ENCODE results near the gene HNRNPUL1.

HNRNPUL1 gene

GRCh38 chr19:41235480-41235879 is 28.7 kb upstream of the HNRNPUL1 start:
- TF ChIP-seq ZFX (IDR thresholded peaks at IDR 0.05) (no peak), CTCF (conservative IDR thresholded peaks at IDR 0.05) (no peak)
- no peak overlapping the region for H3K27ac ChIP-seq

GRCh38 chr19:41238244-41238643 is 25.9 kb upstream of the HNRNPUL1 start:
- no peak overlapping the region for H3K27ac ChIP-seq
- TF ChIP-seq ZFX (IDR thresholded peaks at IDR 0.05), result no peak
- TF ChIP-seq CTCF (conservative IDR thresholded peaks at IDR 0.05), result no peak

GRCh38 chr19:41239363-41239762 is 24.8 kb upstream of the HNRNPUL1 start:
- TF ChIP-seq CTCF (conservative IDR thresholded peaks at IDR 0.05) (no peak), ZFX (IDR thresholded peaks at IDR 0.05) (no peak)
- H3K27ac ChIP-seq, result no peak overlapping the region

- no peak for TF ChIP-seq ZFX (IDR thresholded peaks at IDR 0.05)
- no peak for TF ChIP-seq CTCF (conservative IDR thresholded peaks at IDR 0.05)
- H3K27ac ChIP-seq, result no peak overlapping the region
These were observed 24.1 kb upstream of the HNRNPUL1 start for GRCh38 chr19:41239961-41240574.

GRCh38 chr19:41241859-41242258 is 22.3 kb upstream of the HNRNPUL1 start:
- H3K27ac ChIP-seq, result no peak overlapping the region
- TF ChIP-seq ZFX (IDR thresholded peaks at IDR 0.05), result no peak
- TF ChIP-seq CTCF (conservative IDR thresholded peaks at IDR 0.05), result no peak

GRCh38 chr19:41244117-41244516 is 20.1 kb upstream of the HNRNPUL1 start:
- TF ChIP-seq CTCF (conservative IDR thresholded peaks at IDR 0.05), result no peak
- H3K27ac ChIP-seq, result no peak overlapping the region

GRCh38 chr19:41245843-41246242 is 18.3 kb upstream of the HNRNPUL1 start:
- TF ChIP-seq CTCF (conservative IDR thresholded peaks at IDR 0.05) (no peak), ZFX (IDR thresholded peaks at IDR 0.05) (no peak)
- no peak overlapping the region for H3K27ac ChIP-seq

Measured in C4-2B (cell line).